Hematopoietic multipotent progenitor cell treated with erythropoietin and hydrocortisone succinate and interleukin-3 and kit ligand, for 6 days (in vitro differentiated cells): ENCODE data around the gene TMEM53.

ENCODE experiments used
- DNase-seq: peaks from one replicate; pipeline ENCODE4 v3.0.0-alpha.2; 2015

TMEM53 gene

GRCh38 chr1:44696789-44697345 is 22.6 kb upstream of the TMEM53 start:
- peak; percentile 56 for DNase-seq

- DNase-seq = no peak
Observed at GRCh38 chr1:44696101-44696500, 21.8 kb upstream of the TMEM53 start.

GRCh38 chr1:44695671-44696070 is 21.4 kb upstream of the TMEM53 start:
- DNase-seq = no peak

GRCh38 chr1:44694863-44695478 is 20.7 kb upstream of the TMEM53 start:
- DNase-seq = no peak

GRCh38 chr1:44693900-44694299 is 19.6 kb upstream of the TMEM53 start:
- DNase-seq = no peak

- DNase-seq = no peak
Observed at GRCh38 chr1:44693159-44693558, 18.9 kb upstream of the TMEM53 start.

- no peak for DNase-seq
Observed at GRCh38 chr1:44689447-44689765, 15.1 kb upstream of the TMEM53 start.

GRCh38 chr1:44688760-44689446 is 14.6 kb upstream of the TMEM53 start:
- DNase-seq = no peak

- no peak for DNase-seq
Observed at GRCh38 chr1:44685881-44686280, 11.6 kb upstream of the TMEM53 start.

- no peak for DNase-seq
Observed at GRCh38 chr1:44685218-44685617, 10.9 kb upstream of the TMEM53 start.

- no peak for DNase-seq
Observed at GRCh38 chr1:44684525-44684924, 10.2 kb upstream of the TMEM53 start.

- DNase-seq = no peak
Observed at GRCh38 chr1:44682883-44683265, 8.6 kb upstream of the TMEM53 start.

GRCh38 chr1:44681905-44682882 is 7.9 kb upstream of the TMEM53 start:
- no peak for DNase-seq

- DNase-seq = no peak
Observed at GRCh38 chr1:44679468-44679867, 5.2 kb upstream of the TMEM53 start.

GRCh38 chr1:44678626-44679025 is 4.3 kb upstream of the TMEM53 start:
- DNase-seq = no peak

GRCh38 chr1:44678120-44678519 is 3.8 kb upstream of the TMEM53 start:
- no peak for DNase-seq

GRCh38 chr1:44677201-44677766 is 3.0 kb upstream of the TMEM53 start:
- DNase-seq = peak; percentile 78

- no peak for DNase-seq
Observed at GRCh38 chr1:44676484-44677200, 2.4 kb upstream of the TMEM53 start.

- DNase-seq = no peak
Observed at GRCh38 chr1:44675186-44675585, 905 bp upstream of the TMEM53 start.

GRCh38 chr1:44673675-44674112 is 587 bp downstream of the TMEM53 start:
- DNase-seq = no peak

GRCh38 chr1:44672961-44673674 is 1.2 kb downstream of the TMEM53 start:
- no peak for DNase-seq
